Left cardiac atrium (tissue), 4 donors: ENCODE data around the gene KLKB1. TPM values are rescaled to one million over a fixed set of nuclear protein-coding genes. Genes with fewer than 3 reads are reported as not detected.
"Not testable (repeated sequence)": the region's sequence is repeated elsewhere in the genome, so short reads cannot be mapped to it uniquely, and the experiment has no call there.

Experiments
- ATAC-seq, 2 donors: fragments of 200-7000 bp; cut with Tn5 transposase; one replicate each; pipeline ENCODE4 v1.9.1; 2020; ENCODE audit warnings: mild to moderate bottlenecking in 2 of 2, moderate library complexity in 2 of 2
- DNase-seq: peaks from one replicate; pipeline ENCODE4 v3.0.0-alpha.2; 2020
- intact Hi-C, 2 donors: fragments of 100-400 bp; cut with DNase I; formaldehyde crosslinking; loops; one replicate each; pipeline versions ENCODE4 v1.14.1 to v1.15.1; 2022 to 2023
- total RNA-seq, 2 donors: library from RNA; stranded (reverse); fragmentation: NEBNext Ultra II Directional; extraction: Animal tissue kit (Norgen Biotek cat#: 25700); gene quantifications; one replicate each; pipeline ENCODE4 v1.2.1, GENCODE V29; 2021
- donor health status: DM: no; HTN: yes; CAD: no.
- donor health status: DM: no; HTN: yes; CAD: no; lungs with severe emphysema.
- donor health status: DM: yes; HTN: yes; CAD: no.
- donor health status: Dilated cardiomyopathy.

The KLKB1 gene
- total RNA-seq, 2 donors from 2014 or later = 0.84 to 0.85 TPM

GRCh38 chr4:186258216-186258811, 31.0 kb downstream of the KLKB1 start:
- intact Hi-C loops = no loop called here
- DNase-seq (no peak), ATAC-seq (no peak)

- no peak for ATAC-seq
- intact Hi-C loops = no loop called here
- no peak for DNase-seq
Measured at GRCh38 chr4:186260117-186260503, 32.8 kb downstream of the KLKB1 start.

DNA sequence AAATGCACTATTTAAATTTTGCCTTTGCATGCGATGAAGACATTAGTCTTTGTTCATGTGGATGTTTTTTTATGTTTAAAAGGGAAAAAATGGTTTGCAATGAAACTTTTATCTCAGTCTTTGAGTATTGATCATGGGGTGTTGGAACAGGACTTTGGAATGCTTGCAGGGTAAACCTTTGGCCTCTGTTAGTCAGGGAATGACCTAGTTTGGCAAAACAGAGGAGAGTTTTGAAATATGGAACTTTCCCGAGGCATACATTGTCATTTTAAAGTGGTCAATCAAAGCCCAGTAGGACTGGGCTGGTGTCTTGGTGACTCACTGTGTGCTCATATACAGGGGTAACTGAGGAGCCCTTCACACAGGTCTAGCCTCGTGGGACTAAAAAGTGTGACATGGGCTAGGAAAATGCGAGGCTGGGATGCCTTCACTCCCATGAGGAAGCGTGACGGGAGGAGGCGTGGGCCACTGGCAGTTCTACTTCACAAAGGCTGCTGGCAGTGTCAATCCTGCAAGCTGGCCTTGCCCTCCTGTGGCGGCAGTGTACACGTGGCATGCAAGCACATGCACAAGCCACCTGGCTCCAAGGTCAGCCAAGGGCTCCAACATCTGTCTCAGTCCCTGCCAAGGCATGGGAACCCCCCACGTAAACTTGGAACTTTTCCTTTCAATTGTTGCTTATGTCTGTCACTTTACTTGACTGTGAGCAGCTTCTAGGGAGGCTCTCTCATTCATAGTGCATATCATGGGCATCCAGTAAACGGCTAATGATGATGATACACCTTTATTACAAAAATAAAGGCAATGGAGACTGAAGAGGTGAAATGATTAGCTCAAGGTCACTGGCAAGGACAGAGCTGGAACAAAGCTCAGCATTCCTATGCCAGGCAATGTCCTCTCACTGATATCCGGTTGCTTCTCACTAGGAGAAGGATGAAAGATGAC, 33.5 kb downstream of the KLKB1 start:
- no peak for DNase-seq
- no peak for ATAC-seq
- intact Hi-C loops = no loop called here

GRCh38 chr4:186264660-186265059, 37.4 kb downstream of the KLKB1 start:
- intact Hi-C loops = no loop called here
- DNase-seq = no peak
- ATAC-seq = no peak

- DNase-seq, intact Hi-C loops, ATAC-seq: not testable (repeated sequence)
Measured at GRCh38 chr4:186265250-186265649, 37.9 kb downstream of the KLKB1 start.

GRCh38 chr4:186265683-186266652, 38.7 kb downstream of the KLKB1 start, which contains the start of gene F11:
F11 (plus strand) TSS chr4:186266189; CDS start chr4:186267137, 948 bp downstream.
- intact Hi-C loops = no loop called here
- DNase-seq (no peak), ATAC-seq (no peak)

DNA sequence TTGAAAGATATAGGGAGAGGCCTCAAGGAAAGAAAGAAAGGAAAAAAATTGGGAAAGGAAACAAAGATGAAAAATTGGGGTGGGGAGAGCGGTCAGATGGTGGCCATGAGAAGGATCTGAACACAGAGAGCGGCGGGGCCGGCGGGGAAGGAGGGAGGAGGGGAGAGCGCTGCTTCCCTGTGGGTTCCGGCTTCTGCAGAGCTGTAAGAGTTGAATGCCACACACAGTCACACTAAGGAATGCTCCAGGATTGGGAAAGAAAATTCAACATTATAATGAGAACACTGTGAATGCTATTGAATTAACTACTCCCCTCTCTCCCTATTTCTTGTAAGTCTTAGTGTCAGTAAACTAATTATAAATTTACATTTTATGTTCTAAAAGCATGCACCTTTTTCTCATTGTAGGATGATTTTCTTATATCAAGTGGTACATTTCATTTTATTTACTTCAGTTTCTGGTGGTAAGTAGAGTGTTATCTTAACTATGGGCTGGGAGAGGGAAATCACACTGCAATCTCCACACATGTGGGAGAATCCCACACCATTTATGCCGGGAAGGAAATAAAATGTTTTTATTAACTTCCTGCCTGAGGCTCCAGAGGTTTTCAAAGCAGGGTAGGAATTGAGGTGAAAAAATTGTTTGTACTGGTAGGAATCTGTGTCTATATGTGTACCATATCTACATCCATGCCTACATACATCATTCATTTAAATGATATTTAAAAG, 39.6 kb downstream of the KLKB1 start:
- intact Hi-C loops = no loop called here
- no peak for ATAC-seq
- no peak for DNase-seq

DNA sequence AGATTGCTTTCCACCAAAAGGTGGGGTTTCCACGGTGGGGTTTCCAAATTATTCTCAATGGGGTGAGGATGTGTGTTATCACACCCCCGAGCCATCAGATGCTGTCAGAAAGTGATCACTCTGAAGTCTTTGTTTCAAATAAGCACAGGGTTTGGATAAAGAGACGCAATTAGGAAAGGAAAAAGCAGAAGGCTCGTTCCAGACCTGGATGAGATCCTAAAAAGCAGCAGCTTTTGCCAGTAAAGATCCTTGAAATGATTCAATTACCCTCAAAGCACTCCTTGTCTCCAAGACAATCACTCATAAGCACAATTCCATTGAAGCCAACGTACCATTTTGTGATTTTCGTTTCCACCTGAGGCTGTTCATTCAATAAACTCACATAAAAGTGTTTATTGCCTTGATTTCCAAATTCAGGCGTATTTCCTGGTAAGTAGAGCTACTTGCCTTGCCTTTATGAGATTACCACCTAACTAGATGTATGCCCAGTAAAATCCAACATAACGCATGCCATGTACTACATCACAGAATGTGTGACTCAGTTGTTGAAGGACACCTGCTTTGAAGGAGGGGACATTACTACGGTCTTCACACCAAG, 43.9 kb downstream of the KLKB1 start:
- DNase-seq (no peak), ATAC-seq (no peak)
- intact Hi-C loops = no loop called here

DNA sequence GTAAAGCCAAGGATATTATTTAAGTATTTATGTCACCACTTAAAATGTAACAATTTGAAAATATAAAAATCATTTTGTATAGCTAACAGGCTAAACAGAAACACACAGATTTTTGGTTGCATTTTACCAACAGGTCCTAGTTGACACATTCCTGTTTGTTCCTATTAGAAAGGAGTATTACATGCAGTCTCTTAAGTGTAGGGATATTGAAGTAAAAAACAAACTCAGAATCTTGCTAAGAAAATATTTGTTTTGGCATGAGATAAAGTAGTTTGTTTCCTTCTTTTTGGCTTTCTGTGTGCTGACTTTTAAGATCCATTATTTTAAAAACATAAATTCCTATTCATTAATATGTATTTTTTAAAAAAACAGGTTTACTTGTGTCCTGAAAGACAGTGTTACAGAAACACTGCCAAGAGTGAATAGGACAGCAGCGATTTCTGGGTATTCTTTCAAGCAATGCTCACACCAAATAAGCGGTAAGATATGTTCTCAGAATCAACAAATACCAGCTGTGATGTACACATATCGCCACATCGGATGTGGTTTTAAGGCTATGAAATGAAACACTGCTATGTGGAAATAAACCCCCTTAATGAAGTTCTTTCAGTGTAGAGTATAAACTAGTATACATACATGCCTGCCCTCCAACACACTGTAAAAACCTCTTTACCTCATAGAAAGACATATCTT, 45.5 kb downstream of the KLKB1 start:
- no peak for ATAC-seq
- DNase-seq = no peak
- intact Hi-C loops = no loop called here

DNA sequence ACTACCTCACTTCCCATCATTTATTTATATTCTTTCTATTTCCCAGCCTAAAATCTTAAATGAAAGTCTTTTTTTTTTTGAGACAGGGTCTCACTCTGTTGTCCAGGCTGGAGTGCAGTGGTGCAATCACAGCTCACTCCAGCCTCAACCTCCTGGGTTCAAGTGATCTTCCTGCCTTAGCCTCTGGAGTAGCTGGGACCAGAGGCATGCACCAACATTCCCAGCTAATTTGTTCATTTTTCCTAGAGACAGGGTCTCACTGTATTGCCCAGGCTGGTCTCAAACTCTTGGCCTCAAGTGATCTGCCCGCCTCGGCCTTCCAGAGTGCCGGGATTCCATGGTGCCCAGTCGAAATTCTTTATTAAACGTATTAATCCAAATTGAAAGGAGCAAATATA, 46.1 kb downstream of the KLKB1 start:
- ATAC-seq, DNase-seq, intact Hi-C loops: not testable (repeated sequence)

DNA sequence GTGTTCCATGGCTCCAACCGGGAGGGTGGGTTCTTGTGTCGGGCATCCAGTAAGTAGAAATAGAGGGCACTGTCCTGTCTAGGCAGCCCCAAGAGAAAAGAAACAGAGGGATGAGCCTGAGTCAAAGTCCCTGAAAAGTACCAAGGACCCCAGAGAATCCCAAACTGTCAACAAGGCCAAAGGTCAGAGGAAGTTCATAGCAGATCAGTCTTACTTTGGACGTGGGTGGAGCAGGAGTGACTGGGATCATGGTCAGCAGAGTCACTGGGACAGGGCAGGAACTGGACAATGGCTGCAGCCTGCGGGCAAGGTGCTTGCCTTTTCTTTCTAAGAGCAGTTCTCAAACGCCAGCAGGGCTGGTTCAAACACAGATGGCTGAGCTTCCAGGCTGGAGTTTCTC, 56.0 kb downstream of the KLKB1 start:
- DNase-seq (no peak), ATAC-seq (no peak)
- intact Hi-C loops = no loop called here

DNA sequence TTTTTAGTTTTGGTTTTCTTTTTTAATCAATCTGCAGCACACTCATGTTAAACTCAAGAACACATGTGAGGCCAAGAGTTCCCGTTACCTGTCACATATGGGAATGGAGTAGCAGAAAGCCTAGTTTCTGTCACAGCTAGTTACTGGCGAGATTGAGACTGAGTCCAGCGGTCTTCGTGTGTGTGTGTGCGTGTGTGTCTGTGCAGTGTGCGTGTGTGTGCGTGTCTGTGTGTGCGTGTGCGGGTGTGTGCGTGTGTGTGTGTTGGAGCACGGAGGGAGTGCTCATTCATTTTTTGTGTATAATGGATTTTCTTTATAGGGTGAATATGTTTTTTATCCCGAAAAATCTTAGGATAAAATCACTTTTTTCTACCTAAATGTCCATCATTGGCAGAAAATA, 57.8 kb downstream of the KLKB1 start:
- intact Hi-C loops = no loop called here
- no peak for DNase-seq
- ATAC-seq = no peak

GRCh38 chr4:186286581-186286980, 59.3 kb downstream of the KLKB1 start:
- intact Hi-C loops = no loop called here
- ATAC-seq (no peak), DNase-seq (no peak)

GRCh38 chr4:186291256-186291890, 64.1 kb downstream of the KLKB1 start:
- ATAC-seq (no peak), DNase-seq (no peak)
- intact Hi-C loops = loop anchor here in 1 of 2 donors (10.0 kb wide), 1 partner anchor 293 kb away; no protein-coding TSS in a partner anchor

- intact Hi-C loops = loop anchor here in 1 of 2 donors (10.0 kb wide), 1 partner anchor 291 kb away; no protein-coding TSS in a partner anchor
- ATAC-seq = no peak
- DNase-seq = no peak
Measured at GRCh38 chr4:186294160-186294559, 66.9 kb downstream of the KLKB1 start.

- intact Hi-C loops = loop anchor here (2.0 to 10.0 kb wide), 2 partner anchors 288 to 292 kb away; no protein-coding TSS in a partner anchor
- ATAC-seq (no peak), DNase-seq (no peak)
Measured at GRCh38 chr4:186296481-186296880, 69.2 kb downstream of the KLKB1 start.
